ENCODE data around the gene IGSF8.

- no peak for TF ChIP-seq EZH2phosphoT487 (IDR thresholded peaks at IDR 0.05; ENCODE audit: insufficient read depth, low read depth)
- no peak for TF ChIP-seq EZH2 (IDR thresholded peaks at IDR 0.05; ENCODE audit: insufficient read depth, poor library complexity, severe bottlenecking)
Measured at GRCh38 chr1:160097151-160097910, 1.1 kb downstream of the IGSF8 start.

All from GM23248 (cell line).